ENCODE measurements around the gene RGS13. TPM values are rescaled to one million over a fixed set of nuclear protein-coding genes. Genes with fewer than 3 reads are reported as not detected.

Gene RGS13
- total RNA-seq, 4 donors from 2014 or later, result 0.22 to 0.78 TPM; not detected in 2

- WGBS, 2 donors, result 68 to 76% methylated on average over 4 of the region's 4 CpGs
- H3K27me3 ChIP-seq, result no peaks in the 10 kb centered on the region
- no peak for DNase-seq (ENCODE audit: low spot score in 2 of 2)
- H3K4me1 ChIP-seq, result no peaks in the 10 kb centered on the region
- no peak for TF ChIP-seq EP300 (IDR thresholded peaks at IDR 0.05)
- TF ChIP-seq CTCF (IDR thresholded peaks at IDR 0.05), result no peak
- no peak for TF ChIP-seq POLR2A (IDR thresholded peaks at IDR 0.05)
- H3K27ac ChIP-seq, result no peak overlapping the region
- H3K9me3 ChIP-seq, result no peaks in the 10 kb centered on the region
- no peaks in the 10 kb centered on the region for H3K36me3 ChIP-seq
- no peak overlapping the region for H3K4me3 ChIP-seq
These were observed 18.8 kb downstream of the RGS13 start for GRCh38 chr1:192654591-192655251.

GRCh38 chr1:192657760-192658159, 21.8 kb downstream of the RGS13 start:
- no peak overlapping the region for H3K4me3 ChIP-seq
- H3K4me1 ChIP-seq, result no peaks in the 10 kb centered on the region
- WGBS, 2 donors, result 67 to 82% methylated on average over 4 of the region's 4 CpGs

GRCh38 chr1:192658255-192658654, 22.3 kb downstream of the RGS13 start:
- WGBS, 2 donors, result 79 to 93% methylated on average over 1 of the region's 1 CpG
- H3K36me3 ChIP-seq, result no peaks in the 10 kb centered on the region
- no peak overlapping the region for H3K27ac ChIP-seq
- TF ChIP-seq EP300 (IDR thresholded peaks at IDR 0.05), result no peak
- TF ChIP-seq CTCF (IDR thresholded peaks at IDR 0.05), result no peak
- no peak for TF ChIP-seq POLR2A (IDR thresholded peaks at IDR 0.05)
- no peaks in the 10 kb centered on the region for H3K27me3 ChIP-seq
- DNase-seq (ENCODE audit: low spot score in 2 of 2), result no peak
- H3K4me1 ChIP-seq, result no peaks in the 10 kb centered on the region
- no peak overlapping the region for H3K4me3 ChIP-seq
- no peaks in the 10 kb centered on the region for H3K9me3 ChIP-seq

More at GRCh38 chr1:192657760-192658159, 21.8 kb downstream of the RGS13 start:
- no peak overlapping the region for H3K27ac ChIP-seq
- no peaks in the 10 kb centered on the region for H3K36me3 ChIP-seq
- H3K9me3 ChIP-seq, result no peaks in the 10 kb centered on the region
- DNase-seq (ENCODE audit: low spot score in 2 of 2), result no peak
- no peak for TF ChIP-seq CTCF (IDR thresholded peaks at IDR 0.05)
- no peak for TF ChIP-seq EP300 (IDR thresholded peaks at IDR 0.05)
- no peak for TF ChIP-seq POLR2A (IDR thresholded peaks at IDR 0.05)
- H3K27me3 ChIP-seq, result no peaks in the 10 kb centered on the region

- DNase-seq (ENCODE audit: low spot score in 2 of 2), result no peak
- no peaks in the 10 kb centered on the region for H3K36me3 ChIP-seq
- no peaks in the 10 kb centered on the region for H3K27me3 ChIP-seq
- WGBS, 2 donors, result 79 to 89% methylated on average over 3 of the region's 3 CpGs
- TF ChIP-seq POLR2A (IDR thresholded peaks at IDR 0.05) (no peak), CTCF (IDR thresholded peaks at IDR 0.05) (no peak)
- no peak overlapping the region for H3K27ac ChIP-seq
- no peak overlapping the region for H3K4me3 ChIP-seq
- no peaks in the 10 kb centered on the region for H3K4me1 ChIP-seq
- no peaks in the 10 kb centered on the region for H3K9me3 ChIP-seq
These were observed 24.7 kb downstream of the RGS13 start for GRCh38 chr1:192660613-192661012.

GRCh38 chr1:192668409-192668983, 32.5 kb downstream of the RGS13 start:
- Histone ChIP-seq H3K36me3 (no peaks in the 10 kb centered on the region), H3K27me3 (no peaks in the 10 kb centered on the region), H3K9me3 (no peaks in the 10 kb centered on the region), H3K4me1 (no peaks in the 10 kb centered on the region), H3K4me3 (no peak overlapping the region), H3K27ac (no peak overlapping the region)
- no peak for TF ChIP-seq EP300 (IDR thresholded peaks at IDR 0.05)
- no peak for TF ChIP-seq CTCF (IDR thresholded peaks at IDR 0.05)
- TF ChIP-seq POLR2A (IDR thresholded peaks at IDR 0.05), result no peak
- no peak for DNase-seq (ENCODE audit: low spot score in 2 of 2)
- WGBS, 2 donors, result 74 to 93% methylated on average over 5 of the region's 5 CpGs

Measured in tibial nerve (tissue), 4 donors.